ENCODE measurements around the gene FOXJ1. TPM values are rescaled to one million over a fixed set of nuclear protein-coding genes. Genes with fewer than 3 reads are reported as not detected.

Gene FOXJ1
- total RNA-seq, 1 donor from 2014 or later = not detected

DNA sequence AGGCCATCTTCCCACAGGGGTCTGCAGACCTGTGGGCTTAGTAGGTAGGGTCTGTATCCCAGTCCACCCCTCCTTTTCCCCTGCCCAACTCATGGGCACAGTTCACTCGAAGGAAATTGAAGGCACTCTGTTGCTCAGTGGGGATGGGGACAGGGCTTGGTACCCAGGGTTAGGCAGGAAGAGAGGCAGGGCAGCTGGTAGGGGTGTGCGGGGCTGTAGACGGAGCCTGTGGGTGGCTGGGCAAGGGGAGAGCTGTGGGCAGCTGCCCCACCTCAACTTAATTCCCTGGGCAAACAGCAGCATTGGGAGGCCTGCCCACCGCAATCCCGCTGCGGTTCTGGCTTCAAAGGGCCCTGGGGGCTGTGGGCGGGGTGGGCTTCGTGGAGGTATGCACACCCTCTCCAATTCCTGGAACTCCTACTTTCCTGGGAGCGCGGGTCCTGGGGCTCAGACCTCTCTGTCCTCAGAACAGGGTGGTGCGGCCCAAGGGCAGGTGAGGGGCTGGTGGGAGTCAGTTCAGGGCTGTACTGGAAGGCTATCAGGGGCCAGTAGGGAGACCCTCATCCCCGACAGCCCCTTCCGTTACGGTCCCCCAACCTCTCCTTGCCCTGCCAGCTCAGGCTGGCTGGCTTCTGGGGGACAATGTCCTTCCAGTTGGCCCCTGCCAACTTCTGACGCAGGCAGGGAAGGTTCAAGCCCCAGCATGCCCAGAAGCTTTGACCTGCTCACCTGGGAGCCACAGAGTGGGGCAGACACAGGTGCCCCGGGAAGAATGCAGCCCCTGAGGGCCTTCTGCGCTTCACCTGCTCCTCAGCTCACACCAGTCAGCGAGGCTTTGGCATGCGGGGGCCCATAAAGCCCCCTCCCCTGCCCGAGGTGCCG is 9.1 kb downstream of the FOXJ1 start:
- ATAC-seq (no peak), DNase-seq (no peak)
- intact Hi-C loops (cut with micrococcal nuclease) = no loop called here

DNA sequence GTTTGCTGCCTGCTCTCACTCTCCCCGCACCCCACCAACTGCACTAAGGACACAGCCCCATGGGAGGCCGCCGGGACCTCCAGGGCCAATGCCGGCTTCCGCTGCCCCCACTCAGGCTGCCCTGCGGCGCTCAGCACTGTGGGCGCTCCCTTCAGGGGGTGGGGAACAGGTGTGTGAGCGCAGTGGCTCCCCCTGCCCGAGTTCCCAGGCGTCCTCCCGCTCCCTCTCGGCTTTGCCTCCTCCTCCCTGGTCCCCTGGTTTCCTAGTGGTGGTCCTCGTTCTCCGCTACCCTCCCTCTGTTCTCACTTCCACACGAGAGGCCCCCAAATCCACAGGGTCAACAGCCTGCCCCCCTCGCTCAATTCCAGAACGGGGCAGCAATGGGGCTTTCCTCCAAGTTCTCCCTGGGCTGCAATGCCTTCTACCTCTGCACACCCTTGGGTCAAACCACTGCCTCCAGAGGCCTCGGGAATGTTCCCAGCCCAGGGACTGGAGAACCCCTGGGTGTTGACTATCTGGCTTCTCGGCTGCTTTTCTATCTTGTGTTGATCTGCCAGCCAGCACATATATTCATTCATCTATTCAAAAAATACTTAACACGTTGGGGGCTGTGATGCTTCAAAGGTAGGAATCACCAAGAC is 9.9 kb downstream of the FOXJ1 start:
- intact Hi-C loops (cut with micrococcal nuclease) = no loop called here
- DNase-seq = no peak
- ATAC-seq = no peak

- DNase-seq (no peak), ATAC-seq (no peak)
- intact Hi-C loops (cut with micrococcal nuclease) = no loop called here
These were observed 10.6 kb downstream of the FOXJ1 start for GRCh38 chr17:76130473-76130872.

GRCh38 chr17:76125922-76126321 is 15.1 kb downstream of the FOXJ1 start:
- intact Hi-C loops (cut with micrococcal nuclease) = no loop called here
- no peak for ATAC-seq
- DNase-seq = no peak

GRCh38 chr17:76125391-76125675 is 15.7 kb downstream of the FOXJ1 start:
- ATAC-seq = no peak
- intact Hi-C loops (cut with micrococcal nuclease) = no loop called here
- DNase-seq = no peak

DNA sequence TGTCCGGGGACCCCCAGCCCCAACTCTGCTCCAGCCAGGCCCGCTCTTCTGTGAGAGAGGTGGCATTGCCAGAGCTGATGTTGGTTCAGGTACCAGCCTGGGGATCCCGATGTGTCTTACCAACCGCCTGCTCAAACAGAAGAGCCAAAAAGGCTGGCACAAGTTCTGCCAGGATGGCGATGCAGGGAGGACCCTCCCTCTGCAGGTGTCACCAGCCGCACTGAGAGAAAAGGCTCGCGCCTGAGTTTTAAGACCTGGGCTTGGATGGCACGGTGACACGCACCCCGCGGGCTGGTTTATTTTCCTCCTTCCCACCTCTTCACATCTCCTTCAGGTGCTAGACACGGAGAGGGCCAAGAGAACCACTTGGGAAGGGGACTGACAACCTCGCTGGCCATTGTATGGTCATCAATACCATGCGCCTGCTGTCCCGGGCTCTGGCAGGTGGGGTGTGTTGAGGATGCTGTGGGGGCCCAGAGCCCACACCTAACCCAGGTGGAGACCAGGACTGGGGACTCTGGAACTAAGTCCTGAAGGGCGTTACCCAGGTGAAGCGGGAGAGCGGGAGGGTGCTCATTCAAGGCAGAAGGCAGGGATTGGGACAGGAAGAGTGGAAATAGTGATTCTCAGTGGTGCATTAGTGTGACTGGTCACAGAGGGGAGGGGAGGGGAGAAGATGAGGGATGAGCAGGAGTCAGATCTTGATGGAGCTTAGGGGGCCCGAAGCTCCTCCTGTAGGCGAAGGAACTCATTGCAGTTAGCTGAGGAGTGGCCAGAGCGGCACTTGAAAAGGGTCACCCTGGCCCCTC is 16.3 kb downstream of the FOXJ1 start:
- no peak for DNase-seq
- no peak for ATAC-seq
- intact Hi-C loops (cut with micrococcal nuclease) = no loop called here

GRCh38 chr17:76123749-76124581 is 17.1 kb downstream of the FOXJ1 start:
- DNase-seq = no peak
- intact Hi-C loops (cut with micrococcal nuclease) = no loop called here
- no peak for ATAC-seq

- no peak for ATAC-seq
- intact Hi-C loops (cut with micrococcal nuclease) = no loop called here
These were observed 17.9 kb downstream of the FOXJ1 start for GRCh38 chr17:76123191-76123499.

DNA sequence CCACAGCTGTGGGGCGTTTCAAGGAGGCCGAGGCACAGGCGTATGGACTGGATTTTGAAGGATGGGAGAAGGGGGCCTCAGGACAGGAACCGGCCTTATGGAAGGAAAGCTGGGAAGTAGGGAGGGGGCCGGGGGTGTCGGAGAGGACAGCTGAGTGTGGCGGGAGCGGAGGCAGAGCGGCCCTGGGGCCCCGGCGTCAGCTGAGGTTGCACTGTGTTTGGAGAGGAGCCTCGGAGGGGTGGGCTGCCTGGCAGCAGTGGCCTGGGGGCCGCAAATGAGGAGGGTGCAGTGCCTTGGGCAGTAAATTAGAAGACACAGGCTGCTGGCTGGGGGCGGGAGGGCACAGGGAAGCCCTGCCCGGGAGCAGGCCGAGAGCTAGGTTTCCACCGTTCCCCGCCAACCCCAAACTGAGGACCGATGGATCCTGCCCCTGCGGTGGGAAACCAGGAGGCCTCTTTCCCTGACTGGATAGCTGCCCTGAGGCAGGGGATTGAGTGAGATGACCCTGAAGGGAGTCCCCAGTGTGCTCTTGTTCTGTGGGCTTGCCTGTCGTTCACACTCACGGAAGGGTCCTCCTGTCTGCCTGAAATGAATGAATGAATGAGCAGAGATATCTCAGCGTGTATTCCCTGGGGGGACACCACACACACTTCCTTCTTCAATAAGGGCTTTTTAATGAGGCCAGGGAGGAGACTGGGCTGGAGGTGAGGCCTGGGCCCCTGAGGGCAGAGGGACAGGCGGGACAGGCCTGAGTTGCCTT is 18.4 kb downstream of the FOXJ1 start:
- ATAC-seq (no peak), DNase-seq (no peak)
- intact Hi-C loops (cut with micrococcal nuclease) = no loop called here

More at GRCh38 chr17:76123191-76123499, 17.9 kb downstream of the FOXJ1 start:
- no peak for DNase-seq

GRCh38 chr17:76121932-76122430 is 19.1 kb downstream of the FOXJ1 start:
- DNase-seq = peak; percentile 53
- intact Hi-C loops (cut with micrococcal nuclease) = no loop called here
- peak; percentile 53 for ATAC-seq

DNA sequence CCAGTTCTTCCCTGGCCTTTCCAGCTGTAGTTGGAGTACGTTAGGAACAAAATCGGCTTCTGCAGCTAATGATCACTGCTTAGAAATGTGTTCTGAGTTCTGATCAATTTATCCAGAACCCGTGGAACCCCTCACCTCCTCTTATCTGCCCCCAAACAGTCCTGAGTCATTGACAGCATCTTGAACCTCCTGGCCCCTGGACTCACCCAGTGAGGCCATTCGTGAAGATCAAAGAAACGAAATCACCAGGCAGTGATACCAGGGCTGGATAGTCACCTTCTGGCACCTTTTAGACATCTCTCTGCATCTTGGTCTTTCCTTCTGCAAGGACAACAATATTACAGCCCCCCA is 20.4 kb downstream of the FOXJ1 start:
- intact Hi-C loops (cut with micrococcal nuclease) = no loop called here
- ATAC-seq (no peak), DNase-seq (no peak)

DNA sequence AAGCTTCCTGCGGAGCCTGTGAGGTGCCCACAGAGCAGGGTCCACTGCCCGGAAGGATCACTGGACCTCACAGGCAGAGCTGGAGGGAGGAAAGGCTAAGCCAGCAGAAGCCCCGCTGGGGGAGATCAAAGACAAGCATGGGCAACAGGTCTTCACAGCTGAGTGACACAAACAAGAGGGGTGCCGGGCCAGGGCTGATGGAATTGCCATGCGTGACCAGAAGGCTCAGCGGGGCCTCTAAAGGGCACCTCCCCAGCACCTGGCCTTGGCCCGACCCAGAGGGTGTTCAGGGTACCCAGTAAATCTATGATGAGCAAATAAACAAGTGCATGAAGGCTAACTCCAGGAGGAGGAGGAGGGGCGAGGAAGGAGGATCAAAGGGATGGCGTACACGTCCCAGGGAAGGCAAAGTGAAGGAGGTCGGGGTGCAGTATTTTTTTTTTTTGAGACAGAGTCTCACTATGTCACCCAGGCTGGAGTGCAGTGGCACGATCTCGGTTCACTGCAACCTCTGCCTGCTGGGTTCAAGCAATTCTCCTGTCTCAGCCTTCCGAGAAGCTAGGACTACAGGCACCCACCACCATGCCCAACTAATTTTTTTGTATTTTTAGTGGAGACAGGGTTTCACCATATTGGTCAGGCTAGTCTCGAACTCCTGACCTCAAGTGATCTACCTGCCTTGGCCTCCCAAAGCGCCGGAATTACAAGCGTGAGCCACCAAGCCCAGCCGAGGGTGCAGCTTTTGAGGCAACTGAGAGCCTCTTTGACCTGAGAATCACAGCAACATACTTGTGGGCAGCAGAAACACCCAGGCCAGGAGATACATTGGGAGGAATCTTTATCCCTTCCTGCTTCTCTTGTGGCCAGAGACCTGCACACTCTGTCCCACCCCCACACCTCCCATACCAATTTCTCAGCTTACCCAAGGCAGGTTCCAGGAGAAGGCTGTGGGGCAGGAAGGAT is 21.4 kb downstream of the FOXJ1 start:
- intact Hi-C loops (cut with micrococcal nuclease) = no loop called here
- ATAC-seq (no peak), DNase-seq (no peak)

DNA sequence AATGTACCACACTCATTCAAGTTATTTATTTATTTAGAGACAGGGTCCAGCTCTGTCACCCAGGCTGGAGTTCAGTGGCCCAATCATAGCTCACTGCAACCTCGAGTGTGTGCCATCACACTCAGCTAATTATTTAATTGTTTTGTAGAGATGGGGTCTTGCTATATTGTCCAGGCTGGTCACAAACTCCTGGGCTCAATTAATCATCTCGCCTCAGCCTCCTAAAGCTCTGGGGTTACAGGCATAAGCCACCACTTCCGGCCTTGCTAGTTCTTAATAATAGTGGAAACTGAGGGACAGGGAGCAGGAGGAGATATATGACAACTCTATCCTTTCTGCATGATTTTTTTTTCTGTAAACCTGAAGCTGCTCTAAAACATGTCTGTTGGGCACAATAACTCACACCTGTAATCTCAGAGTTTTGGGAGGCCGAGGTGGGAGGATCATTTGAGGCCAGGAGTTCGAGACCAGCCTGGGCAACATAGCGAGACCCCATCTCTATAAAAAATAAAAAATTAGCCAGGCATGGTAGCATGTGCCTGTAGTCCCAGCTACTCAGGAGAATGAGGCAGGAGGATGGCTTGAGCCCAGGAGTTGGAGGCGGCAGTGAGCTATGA is 25.8 kb downstream of the FOXJ1 start:
- no peak for DNase-seq
- no peak for ATAC-seq
- intact Hi-C loops (cut with micrococcal nuclease) = no loop called here

DNA sequence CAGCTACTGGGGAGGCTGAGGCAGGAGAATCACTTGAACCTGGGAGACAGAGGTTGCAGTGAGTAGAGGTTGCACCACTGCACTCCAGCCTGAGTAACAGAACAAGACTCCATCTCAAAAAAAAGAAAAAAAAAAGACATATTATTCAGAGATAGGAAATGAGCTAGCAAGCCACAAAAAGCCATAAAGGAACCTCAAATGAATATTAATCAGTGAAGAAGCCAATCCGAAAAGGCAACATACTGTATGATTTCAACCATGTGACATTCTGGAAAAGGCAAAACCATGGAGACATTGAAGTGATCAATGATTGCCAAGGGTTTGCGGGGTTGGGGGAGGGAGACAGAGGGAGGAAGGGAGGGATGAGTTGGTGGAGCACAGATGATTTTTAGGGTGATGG is 29.1 kb downstream of the FOXJ1 start:
- ATAC-seq (no peak), DNase-seq (no peak)
- intact Hi-C loops (cut with micrococcal nuclease) = no loop called here

DNA sequence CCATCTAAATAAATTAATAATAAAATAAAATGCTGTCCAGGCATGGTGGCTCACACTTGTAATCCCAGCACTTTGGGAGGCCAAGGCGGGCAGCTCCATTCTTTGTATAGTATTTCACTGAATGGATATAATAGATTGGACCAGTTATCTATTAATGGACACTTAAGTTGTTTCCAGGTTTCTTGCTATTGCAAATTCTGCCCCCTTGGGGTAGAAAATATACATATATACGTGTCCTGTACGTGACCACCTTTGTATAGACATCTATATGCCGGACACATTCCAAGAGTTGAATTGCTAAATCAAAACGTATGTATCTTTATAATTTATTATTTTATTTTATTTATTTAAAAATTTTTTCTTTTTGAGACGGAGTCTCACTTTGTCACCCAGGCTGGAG is 33.5 kb downstream of the FOXJ1 start:
- ATAC-seq = no peak

DNA sequence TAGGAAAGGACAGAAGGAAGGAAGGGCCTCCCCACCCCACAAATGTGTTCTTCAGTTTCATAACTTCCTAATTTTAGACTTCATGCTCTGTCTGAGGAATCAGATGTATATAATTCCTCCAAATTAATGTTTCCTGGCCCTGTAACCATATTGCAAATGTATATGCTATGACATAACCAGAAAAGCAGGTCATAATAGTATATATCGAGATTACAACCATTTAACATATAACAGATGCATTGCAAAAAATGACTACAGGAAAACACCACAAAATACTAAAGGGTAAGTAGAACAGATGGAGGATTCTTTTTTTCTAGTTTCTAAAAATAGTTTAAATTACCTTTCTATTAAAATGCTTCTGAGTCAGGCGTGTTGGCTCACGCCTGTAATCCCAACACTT is 34.3 kb downstream of the FOXJ1 start:
- intact Hi-C loops (cut with micrococcal nuclease) = no loop called here
- DNase-seq = no peak
- ATAC-seq = no peak

More for the DNA sequence above, 33.5 kb downstream of the FOXJ1 start:
- DNase-seq = no peak
- intact Hi-C loops (cut with micrococcal nuclease) = no loop called here

DNA sequence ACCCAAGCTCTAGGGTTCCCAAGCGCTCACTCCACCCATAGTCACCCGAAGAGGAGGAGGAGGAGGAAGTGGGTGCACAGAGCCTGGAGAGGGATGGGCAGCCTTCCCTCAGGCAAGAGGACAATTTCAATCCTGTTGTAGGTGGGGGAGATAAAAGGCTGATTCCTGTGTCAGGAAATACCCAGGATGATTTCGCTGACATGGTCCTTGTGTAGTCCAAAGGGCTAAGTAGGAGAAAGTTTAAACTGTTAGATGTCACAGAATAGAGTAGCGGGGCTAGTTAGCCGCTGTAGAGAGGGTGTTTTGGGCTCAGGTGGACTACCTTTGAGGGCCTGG is 36.2 kb downstream of the FOXJ1 start:
- intact Hi-C loops (cut with micrococcal nuclease) = no loop called here
- ATAC-seq = no peak

More for the DNA sequence above, 36.2 kb downstream of the FOXJ1 start:
- DNase-seq = no peak
